DND-41 (cell line): ENCODE results near the gene NLGN1.
A peak's percentile ranks its signal among the peaks of the same experiment; 100 is the strongest.

ENCODE experiments used
- CTCF ChIP-seq: IDR thresholded peaks from 2 replicates; pipeline ENCODE4 v1.5.1; 2012; ENCODE audit warnings: borderline replicate concordance, low read length, moderate library complexity, mild to moderate bottlenecking; ENCODE audit not compliant: poor library complexity, severe bottlenecking; ENCODE audit errors: extremely low read depth
- EZH2 ChIP-seq: IDR thresholded peaks from 3 replicates; pipeline ENCODE4 v1.6.1; 2012; ENCODE audit warnings: borderline replicate concordance, low read depth, mild to moderate bottlenecking, moderate library complexity, low read length, inconsistent platforms; ENCODE audit not compliant: severe bottlenecking

GRCh38 chr3:173584093-173584837 lies 186.7 kb downstream of the NLGN1 start:
- TF ChIP-seq CTCF, result peak; percentile 70
- TF ChIP-seq EZH2, result no peak
